ENCODE results near the gene SEL1L3. TPM values are rescaled to one million over a fixed set of nuclear protein-coding genes. Genes with fewer than 3 reads are reported as not detected.

The SEL1L3 gene
- total RNA-seq, 1 experiment from 2014 or later = 48.3 TPM

DNA sequence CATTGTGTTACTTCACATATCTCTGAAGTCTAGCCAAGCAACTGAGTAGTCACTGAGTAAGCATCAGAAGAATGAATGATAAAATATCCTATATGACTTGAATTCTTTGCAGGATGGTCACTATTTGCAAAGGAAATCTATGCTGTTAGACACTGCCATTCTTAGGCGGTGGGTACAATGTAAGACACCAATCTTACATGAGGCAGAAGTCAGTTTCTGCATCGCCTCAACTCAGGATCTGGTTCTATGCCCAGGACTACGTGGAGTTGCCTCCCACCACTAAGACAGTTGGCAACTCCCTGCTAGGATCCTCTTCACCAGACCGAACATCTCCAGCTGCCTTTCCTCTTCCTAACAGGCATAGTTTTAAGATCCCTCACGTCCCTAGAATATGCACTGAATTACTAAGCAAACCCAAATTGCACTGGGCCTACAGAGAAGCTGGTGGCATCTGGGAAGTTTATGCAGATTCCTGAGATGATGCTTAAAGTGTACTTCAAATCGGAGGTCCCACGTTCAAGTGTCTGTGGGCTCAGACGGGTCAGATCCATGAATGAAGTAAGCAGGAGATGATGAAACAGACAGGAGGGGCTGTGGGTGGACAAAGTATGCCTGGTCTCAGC lies 45.6 kb downstream of the SEL1L3 start:
- Histone ChIP-seq H4K20me1 (ENCODE audit: control insufficient read depth, insufficient read depth, insufficient read length) (no peaks in the 10 kb centered on the region), H3T11ph (ENCODE audit: low read length) (no peak overlapping the region), H3K9ac (ENCODE audit: extremely low read depth, insufficient read length, low read length) (no peak overlapping the region), H2AK5ac (ENCODE audit: insufficient read length, low read length) (no peak overlapping the region), H4K5ac (ENCODE audit: insufficient read length, low read depth, low read length) (no peak overlapping the region), H3K18ac (ENCODE audit: insufficient read length, low read depth, low read length) (no peak overlapping the region), H3K27me3 (ENCODE audit: insufficient read depth, low read length) (no peaks in the 10 kb centered on the region), H3K79me2 (ENCODE audit: insufficient read depth, low read length) (no peaks in the 10 kb centered on the region), H2BK20ac (ENCODE audit: low read depth, low read length, poor library complexity, severe bottlenecking) (no peak overlapping the region), H3K4ac (ENCODE audit: low read depth, low read length) (no peak overlapping the region), H3K79me1 (ENCODE audit: insufficient read depth, low read depth, low read length, poor library complexity, severe bottlenecking) (no peaks in the 10 kb centered on the region), H4K8ac (replicated peaks; ENCODE audit: insufficient read length, low read depth, low read length) (no peak overlapping the region), H2BK120ac (ENCODE audit: low read depth, low read length, poor library complexity, severe bottlenecking) (no peak overlapping the region), H2BK15ac (ENCODE audit: low read depth, low read length) (no peak overlapping the region), H3K14ac (ENCODE audit: insufficient read depth, low read length) (no peak overlapping the region), H3K23me2 (ENCODE audit: insufficient read length, low read depth, low read length, poor library complexity, severe bottlenecking) (no peaks in the 10 kb centered on the region), H3K23ac (ENCODE audit: insufficient read length, low read depth, low read length) (no peak overlapping the region), H3K4me2 (ENCODE audit: insufficient read depth, insufficient read length, low read length) (no peak overlapping the region), H4K91ac (ENCODE audit: insufficient read length, low read depth, low read length) (no peak overlapping the region), H3K27ac (ENCODE audit: insufficient read length, low read depth, low read length) (no peak overlapping the region), H2BK5ac (ENCODE audit: insufficient read length, low read length) (no peak overlapping the region), H2AFZ (ENCODE audit: low read length) (no peak overlapping the region), H2BK12ac (ENCODE audit: insufficient read length, low read depth, low read length) (no peak overlapping the region), H3K4me1 (ENCODE audit: insufficient read depth, low read length) (peaks cover 5% of the 10 kb centered on the region; the same call in 1 of the 2 replicates), H3K9me3 (ENCODE audit: control insufficient read depth, low read depth, low read length) (no peaks in the 10 kb centered on the region), H3K56ac (ENCODE audit: insufficient read length, low read depth, low read length) (no peak overlapping the region)
- Mint-ChIP-seq H3K4me3 (no peak overlapping the region), H3K27ac (peak overlapping the region in 1 of 3 experiments; percentile 31; a peak in 1 of 7 replicates), H3K4me1 (peaks cover 40 to 44% of the 10 kb centered on the region in 2 experiments), H3K9me3 (no peaks in the 10 kb centered on the region), H3K36me3 (ENCODE audit: insufficient read depth in 1 of 3, low read depth in 3 of 3) (peaks cover 14 to 70% (median 48%) of the 10 kb centered on the region in 3 experiments; a peak in 6 of 7 replicates), H3K27me3 (ENCODE audit: low read depth) (peaks cover 5% of the 10 kb centered on the region; the same call in 1 of the 2 replicates)
- DNase-seq = no peak
- TF ChIP-seq, protein P1, sequence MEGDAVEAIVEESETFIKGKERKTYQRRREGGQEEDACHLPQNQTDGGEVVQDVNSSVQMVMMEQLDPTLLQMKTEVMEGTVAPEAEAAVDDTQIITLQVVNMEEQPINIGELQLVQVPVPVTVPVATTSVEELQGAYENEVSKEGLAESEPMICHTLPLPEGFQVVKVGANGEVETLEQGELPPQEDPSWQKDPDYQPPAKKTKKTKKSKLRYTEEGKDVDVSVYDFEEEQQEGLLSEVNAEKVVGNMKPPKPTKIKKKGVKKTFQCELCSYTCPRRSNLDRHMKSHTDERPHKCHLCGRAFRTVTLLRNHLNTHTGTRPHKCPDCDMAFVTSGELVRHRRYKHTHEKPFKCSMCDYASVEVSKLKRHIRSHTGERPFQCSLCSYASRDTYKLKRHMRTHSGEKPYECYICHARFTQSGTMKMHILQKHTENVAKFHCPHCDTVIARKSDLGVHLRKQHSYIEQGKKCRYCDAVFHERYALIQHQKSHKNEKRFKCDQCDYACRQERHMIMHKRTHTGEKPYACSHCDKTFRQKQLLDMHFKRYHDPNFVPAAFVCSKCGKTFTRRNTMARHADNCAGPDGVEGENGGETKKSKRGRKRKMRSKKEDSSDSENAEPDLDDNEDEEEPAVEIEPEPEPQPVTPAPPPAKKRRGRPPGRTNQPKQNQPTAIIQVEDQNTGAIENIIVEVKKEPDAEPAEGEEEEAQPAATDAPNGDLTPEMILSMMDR (conservative IDR thresholded peaks at IDR 0.05) = no peak
- WGBS (ENCODE audit: extremely low coverage, insufficient read length, low lambda C conversion rate) = no CpG with 5 or more reads among the region's 8 CpGs

Data from H9 (cell line).